Transverse colon (tissue), 4 donors: ENCODE data around the gene SLC5A2. TPM values are rescaled to one million over a fixed set of nuclear protein-coding genes. Genes with fewer than 3 reads are reported as not detected.
"Not testable (repeated sequence)": the region's sequence is repeated elsewhere in the genome, so short reads cannot be mapped to it uniquely, and the experiment has no call there.

Source experiments
- DNase-seq: peaks from one replicate; pipeline ENCODE4 v3.0.0-alpha.2; 2019
- H3K27ac ChIP-seq, 4 donors: fragments of 200-600 bp; sonication (generic); 2 replicates each; pipeline ENCODE4 v1.5.1; 2016 to 2018; ENCODE audit warnings: inconsistent platforms in 4 of 4
- H3K27me3 ChIP-seq: fragments of 200-600 bp; sonication (generic); 2 replicates; pipeline ENCODE4 v1.5.1; 2017; ENCODE audit warnings: inconsistent platforms
- H3K36me3 ChIP-seq, 4 donors: fragments of 200-600 bp; sonication (generic); 2 replicates each; pipeline ENCODE4 v1.5.1; 2017 to 2019; ENCODE audit warnings: inconsistent platforms in 4 of 4
- H3K4me1 ChIP-seq, 4 donors: fragments of 200-600 bp; sonication (generic); 2 replicates each; pipeline ENCODE4 v1.5.1; 2017 to 2020; ENCODE audit warnings: inconsistent platforms in 4 of 4
- H3K4me3 ChIP-seq, 4 donors: fragments of 200-600 bp; sonication (generic); 1 replicate in 1 of 4; 2 replicates in 3 of 4; pipeline versions ENCODE4 v1.5.1 to v1.6.1; 2017 to 2019; ENCODE audit warnings: inconsistent platforms in 4 of 4
- H3K9me3 ChIP-seq, 2 donors: fragments of 200-600 bp; sonication (generic); 2 replicates each; pipeline ENCODE4 v1.5.1; 2017 to 2019; ENCODE audit warnings: inconsistent platforms in 2 of 2
- EP300 ChIP-seq: sonication (generic); formaldehyde crosslinking; IDR thresholded peaks from one replicate; pipeline ENCODE4 v1.6.1; 2017; ENCODE audit warnings: antibody characterized with exemption, low read depth
- POLR2A ChIP-seq: fragments of 450-650 bp; IDR thresholded peaks from one replicate; pipeline ENCODE4 v1.6.1; 2016; ENCODE audit warnings: antibody characterized with exemption, mild to moderate bottlenecking, moderate library complexity
- POLR2AphosphoS5 ChIP-seq, 3 donors: sonication (generic); formaldehyde crosslinking; IDR thresholded peaks; one replicate each; pipeline ENCODE4 v1.6.1; 2016; ENCODE audit warnings: antibody characterized with exemption in 3 of 3
- WGBS, 2 donors: methylation state at CpG; one replicate each; pipeline ENCODE4 v1.1.5; 2018; ENCODE audit warnings: low coverage in 1 of 2; 5-methylcytosine and 5-hydroxymethylcytosine counted together
- in situ Hi-C, 4 donors: fragments of 200-750 bp; cut with MboI; loops; one replicate each; pipeline versions ENCODE4 v1.15.0 to v1.15.1; 2017; ENCODE audit warnings: low sequenced_read_pairs in 3 of 4, low pct_ligation_motif_present in 1 of 4, low pct_unique_long_range_greater_than_20kb in 1 of 4
- intact Hi-C: fragments of 100-400 bp; cut with DNase I; formaldehyde crosslinking; loops from one replicate; pipeline ENCODE4 v1.15.1; 2023; ENCODE audit warnings: low total_unique reads
- total RNA-seq, 4 donors: library from RNA; depleted of rRNA; stranded (reverse); fragments of >200 nt; gene quantifications; one replicate each; pipeline ENCODE4 v1.1.0, GENCODE V29; 2016
- TF ChIP-seq, protein P1 (sequence below), 5 experiments: fragments of 200-600 bp in 3 of 5; fragments of 450-650 bp in 2 of 5; sonication (generic) in 3 of 5; IDR thresholded peaks; 1 replicate in 2 of 5; 2 replicates in 3 of 5; pipeline ENCODE4 v1.5.1; 2016 to 2017; ENCODE audit warnings: antibody characterized with exemption in 5 of 5, inconsistent platforms in 3 of 5, mild to moderate bottlenecking in 2 of 5, moderate library complexity in 1 of 5

Gene SLC5A2
- total RNA-seq: not detected

GRCh38 chr16:31483081-31483480 lies at the start of gene SLC5A2:
Gene SLC5A2, plus strand, starts transcription at chr16:31483123. Its CDS starts 14 bp downstream, at chr16:31483137.
- peaks cover 3% of the 10 kb centered on the region for H3K27me3 ChIP-seq
- in situ Hi-C loops: loop anchor here in 1 of 4 donors (25.0 kb wide), 1 partner anchor 96 kb away; the partner anchor contains the start of gene ITGAD
- 81% methylated on average over 4 of the region's 4 CpGs; no CpG with 5 or more reads in 1 of the 2 donors for WGBS, 2 donors
- no peaks in the 10 kb centered on the region for H3K36me3 ChIP-seq
- intact Hi-C loops: no loop called here
- no peaks in the 10 kb centered on the region for H3K9me3 ChIP-seq
- TF ChIP-seq POLR2A (no peak), POLR2AphosphoS5 (IDR thresholded peaks at IDR 0.05) (no peak), EP300 (no peak)
- TF ChIP-seq, protein P1, sequence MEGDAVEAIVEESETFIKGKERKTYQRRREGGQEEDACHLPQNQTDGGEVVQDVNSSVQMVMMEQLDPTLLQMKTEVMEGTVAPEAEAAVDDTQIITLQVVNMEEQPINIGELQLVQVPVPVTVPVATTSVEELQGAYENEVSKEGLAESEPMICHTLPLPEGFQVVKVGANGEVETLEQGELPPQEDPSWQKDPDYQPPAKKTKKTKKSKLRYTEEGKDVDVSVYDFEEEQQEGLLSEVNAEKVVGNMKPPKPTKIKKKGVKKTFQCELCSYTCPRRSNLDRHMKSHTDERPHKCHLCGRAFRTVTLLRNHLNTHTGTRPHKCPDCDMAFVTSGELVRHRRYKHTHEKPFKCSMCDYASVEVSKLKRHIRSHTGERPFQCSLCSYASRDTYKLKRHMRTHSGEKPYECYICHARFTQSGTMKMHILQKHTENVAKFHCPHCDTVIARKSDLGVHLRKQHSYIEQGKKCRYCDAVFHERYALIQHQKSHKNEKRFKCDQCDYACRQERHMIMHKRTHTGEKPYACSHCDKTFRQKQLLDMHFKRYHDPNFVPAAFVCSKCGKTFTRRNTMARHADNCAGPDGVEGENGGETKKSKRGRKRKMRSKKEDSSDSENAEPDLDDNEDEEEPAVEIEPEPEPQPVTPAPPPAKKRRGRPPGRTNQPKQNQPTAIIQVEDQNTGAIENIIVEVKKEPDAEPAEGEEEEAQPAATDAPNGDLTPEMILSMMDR (IDR thresholded peaks at IDR 0.05): no peak
- DNase-seq: no peak
- H3K4me1 ChIP-seq: peaks cover 1 to 39% (median 21%) of the 10 kb centered on the region in 4 donors
- no peak within 1 kb of the TSS for H3K27ac ChIP-seq
- H3K4me3 ChIP-seq: no peak within 1 kb of the TSS

DNA sequence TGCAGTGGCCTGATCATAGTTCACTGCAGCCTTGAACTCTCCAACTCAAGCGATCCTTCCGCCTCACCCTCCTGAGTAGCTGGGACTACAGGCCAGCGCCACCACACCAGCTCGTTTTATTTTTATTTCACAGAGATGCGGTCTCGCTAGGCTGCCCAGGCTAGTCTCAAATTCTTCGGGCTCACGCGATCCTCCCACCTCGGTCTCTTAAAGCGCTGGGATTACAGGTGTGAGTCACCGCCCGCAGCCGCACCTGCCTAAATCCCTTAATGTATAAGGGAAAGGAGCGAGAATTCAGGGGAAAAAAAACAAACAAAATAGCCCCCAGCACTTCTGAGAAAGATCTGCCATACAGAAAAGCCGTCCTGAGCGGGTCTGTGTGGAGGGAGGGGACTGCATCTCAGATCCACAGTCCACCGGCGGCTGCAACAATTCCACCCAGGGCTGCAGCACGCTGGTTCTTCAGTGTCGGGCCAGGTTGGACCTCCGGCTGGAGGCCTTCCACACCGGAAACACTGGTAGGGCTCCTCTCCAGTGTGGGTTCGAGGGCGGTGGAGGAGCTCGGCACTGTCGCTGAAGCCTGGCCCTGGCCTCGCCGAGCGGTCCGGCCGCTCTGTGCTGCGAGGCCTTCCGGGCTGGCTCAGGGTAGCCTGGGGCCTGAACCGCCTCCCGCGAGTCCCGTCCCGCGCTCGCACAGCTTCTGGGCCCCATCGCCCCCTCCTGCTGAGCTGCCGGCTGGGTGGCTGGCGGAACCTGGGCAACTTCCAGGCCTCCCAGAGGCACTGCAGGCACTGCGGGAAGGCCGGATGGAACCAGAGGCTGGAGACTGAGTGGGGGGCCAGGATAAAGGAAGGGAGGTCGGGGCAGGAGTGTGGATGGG lies 47.3 kb upstream of the SLC5A2 start:
- no peak for DNase-seq
- 95 to 100% methylated on average over 1 to 44 of the region's 47 CpGs for WGBS, 2 donors
- no peak overlapping the region for H3K27ac ChIP-seq
- no peaks in the 10 kb centered on the region for H3K9me3 ChIP-seq
- no peaks in the 10 kb centered on the region for H3K4me1 ChIP-seq
- intact Hi-C loops (no loop called here), in situ Hi-C loops (loop anchor here in 2 of 4 donors (25.0 kb wide), 2 partner anchors 248 to 448 kb away; partner anchors contain the start of genes HSD3B7 (in 2 of the 2) and FUS (in 1 of the 2))
- no peak overlapping the region for H3K4me3 ChIP-seq
- no peaks in the 10 kb centered on the region for H3K36me3 ChIP-seq
- H3K27me3 ChIP-seq: no peaks in the 10 kb centered on the region
- TF ChIP-seq POLR2A (no peak), EP300 (no peak), POLR2AphosphoS5 (IDR thresholded peaks at IDR 0.05) (no peak)
- TF ChIP-seq, protein P1 (IDR thresholded peaks at IDR 0.05): no peak

DNA sequence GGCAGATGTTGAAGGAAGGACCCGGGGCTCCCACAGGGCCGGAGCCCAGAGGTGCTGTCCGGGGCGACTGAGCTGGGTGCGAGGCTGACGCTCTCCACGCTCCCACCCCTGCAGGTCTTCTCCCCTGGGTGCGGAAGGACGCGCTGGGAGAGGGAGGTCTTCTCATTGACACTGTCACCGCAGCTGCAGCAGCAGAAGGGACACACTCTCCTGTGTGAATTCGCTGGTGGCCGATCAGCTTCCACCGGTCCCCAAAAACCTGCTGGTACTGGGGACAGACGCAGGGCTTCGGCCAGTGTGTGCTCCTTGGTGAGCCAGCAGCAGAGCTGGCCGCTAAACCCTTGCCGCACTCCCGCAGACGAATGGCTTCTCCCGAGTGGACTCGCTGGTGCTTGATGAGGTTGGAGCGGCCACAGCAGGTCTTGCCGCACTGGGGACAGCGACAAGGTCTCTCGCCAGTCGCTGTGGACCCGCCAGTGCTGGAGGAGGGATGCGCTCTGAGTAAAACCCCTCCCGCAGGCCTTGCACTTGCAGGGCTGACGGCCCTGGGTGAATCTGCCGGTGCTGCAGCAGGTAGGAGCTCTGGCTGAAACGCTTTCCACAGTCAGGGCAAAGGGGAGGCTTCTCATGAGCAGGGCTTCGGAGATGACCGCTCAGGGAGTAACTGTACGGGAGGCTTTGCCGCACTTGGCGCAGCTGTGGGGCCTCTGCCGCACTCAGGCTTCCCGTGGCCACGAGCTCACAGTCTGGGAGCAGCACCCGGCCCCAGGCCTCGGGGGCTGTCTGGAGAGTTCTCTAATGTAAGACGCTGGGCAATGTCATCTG lies 46.5 kb upstream of the SLC5A2 start:
- Histone ChIP-seq H3K4me3 (no peak overlapping the region), H3K27me3 (no peaks in the 10 kb centered on the region), H3K27ac (no peak overlapping the region), H3K36me3 (no peaks in the 10 kb centered on the region), H3K9me3 (no peaks in the 10 kb centered on the region), H3K4me1 (no peaks in the 10 kb centered on the region)
- in situ Hi-C loops: loop anchor here in 2 of 4 donors (25.0 kb wide), 2 partner anchors 249 to 449 kb away; partner anchors contain the start of genes HSD3B7 (in 2 of the 2) and FUS (in 1 of the 2)
- 92% methylated on average over 44 of the region's 44 CpGs; no CpG with 5 or more reads in 1 of the 2 donors for WGBS, 2 donors
- TF ChIP-seq, protein P1 (IDR thresholded peaks at IDR 0.05): no peak
- TF ChIP-seq POLR2A (no peak), EP300 (no peak), POLR2AphosphoS5 (IDR thresholded peaks at IDR 0.05) (no peak)
- intact Hi-C loops: no loop called here
- no peak for DNase-seq

DNA sequence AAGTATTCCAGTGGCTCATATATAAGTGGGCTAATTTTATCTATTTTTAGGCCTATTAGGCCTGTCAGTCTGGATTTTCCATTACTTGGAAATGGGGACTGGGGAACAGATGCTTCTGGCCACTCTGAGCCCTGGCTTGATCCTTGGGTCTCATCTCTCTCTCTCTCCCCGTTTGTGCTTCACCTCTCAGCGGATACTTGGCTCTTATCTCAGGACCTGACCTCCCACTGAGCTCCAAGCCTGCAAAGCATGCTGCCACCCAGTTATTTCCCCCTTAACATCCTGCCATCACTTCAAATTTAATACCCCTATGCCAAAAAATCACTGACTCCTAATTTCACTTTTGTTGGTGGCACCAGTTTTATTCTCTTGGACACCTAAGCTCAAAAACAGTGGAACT lies 44.5 kb upstream of the SLC5A2 start:
- WGBS, 2 donors: 72 to 83% methylated on average over 2 of the region's 2 CpGs
- in situ Hi-C loops: loop anchor here in 2 of 4 donors (25.0 kb wide), 2 partner anchors 251 to 451 kb away; partner anchors contain the start of genes HSD3B7 (in 2 of the 2) and FUS (in 1 of the 2)

DNA sequence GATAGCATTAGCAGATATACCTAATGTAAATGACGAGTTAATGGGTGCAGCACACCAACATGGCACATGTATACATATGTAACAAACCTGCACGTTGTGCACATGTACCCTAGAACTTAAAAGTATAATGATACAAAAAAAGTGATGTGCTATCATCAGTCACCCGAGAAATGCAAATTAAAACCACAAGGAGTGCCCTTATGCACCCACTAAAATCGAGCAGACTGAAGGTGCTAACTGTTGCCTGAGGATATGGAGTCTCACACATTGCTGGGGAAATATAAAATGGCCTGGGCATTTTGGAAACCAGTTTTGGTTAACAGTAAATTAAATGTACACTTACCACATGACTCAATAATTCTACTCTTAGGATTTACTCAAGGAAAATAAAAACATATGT lies 43.9 kb upstream of the SLC5A2 start:
- H3K4me1 ChIP-seq: peaks cover 0 to 11% (median 4%) of the 10 kb centered on the region in 4 donors
- H3K27ac ChIP-seq, H3K36me3 ChIP-seq, H3K4me3 ChIP-seq, DNase-seq, H3K9me3 ChIP-seq, intact Hi-C loops, H3K27me3 ChIP-seq: not testable (repeated sequence)
- 45 to 65% methylated on average over 3 to 4 of the region's 4 CpGs for WGBS, 2 donors
- in situ Hi-C loops: loop anchor here in 2 of 4 donors (25.0 kb wide), 2 partner anchors 252 to 452 kb away; partner anchors contain the start of genes HSD3B7 (in 2 of the 2) and FUS (in 1 of the 2)

More for the DNA sequence above, 44.5 kb upstream of the SLC5A2 start:
- no peak for TF ChIP-seq POLR2A
- TF ChIP-seq POLR2AphosphoS5 (IDR thresholded peaks at IDR 0.05): no peak
- TF ChIP-seq EP300: no peak
- TF ChIP-seq, protein P1 (IDR thresholded peaks at IDR 0.05): no peak
- H3K27me3 ChIP-seq: no peaks in the 10 kb centered on the region
- DNase-seq: no peak
- no peaks in the 10 kb centered on the region for H3K9me3 ChIP-seq
- H3K4me1 ChIP-seq: peaks cover 0 to 11% (median 4%) of the 10 kb centered on the region in 4 donors
- H3K36me3 ChIP-seq: no peaks in the 10 kb centered on the region
- no peak overlapping the region for H3K27ac ChIP-seq
- no peak overlapping the region for H3K4me3 ChIP-seq
- intact Hi-C loops: no loop called here
